Inflammatory macrophage treated with lipopolysaccharide for 4 hours (primary cell): Measurements from ENCODE around the gene RYR1.
"Not testable (repeated sequence)": the region's sequence is repeated elsewhere in the genome, so short reads cannot be mapped to it uniquely, and the experiment has no call there.

Experiments used
- DNase-seq: peaks from one replicate; pipeline ENCODE4 v3.0.0-alpha.2; 2020

The RYR1 gene

DNA sequence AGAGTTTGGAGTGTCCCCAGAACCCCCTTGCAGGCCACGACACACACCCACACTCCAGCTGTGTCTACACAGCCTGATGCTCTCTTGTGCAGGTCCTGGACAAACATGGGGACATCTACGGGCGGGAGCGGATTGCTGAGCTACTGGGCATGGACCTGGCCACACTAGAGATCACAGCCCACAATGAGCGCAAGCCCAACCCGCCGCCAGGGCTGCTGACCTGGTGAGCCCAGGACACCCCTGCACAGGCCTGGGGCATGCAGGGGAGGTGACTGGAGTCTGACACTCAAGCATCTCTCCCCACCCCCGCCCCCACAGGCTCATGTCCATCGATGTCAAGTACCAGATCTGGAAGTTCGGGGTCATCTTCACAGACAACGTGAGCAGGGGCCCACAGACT, 144.3 kb downstream of the RYR1 start:
- DNase-seq = no peak

DNA sequence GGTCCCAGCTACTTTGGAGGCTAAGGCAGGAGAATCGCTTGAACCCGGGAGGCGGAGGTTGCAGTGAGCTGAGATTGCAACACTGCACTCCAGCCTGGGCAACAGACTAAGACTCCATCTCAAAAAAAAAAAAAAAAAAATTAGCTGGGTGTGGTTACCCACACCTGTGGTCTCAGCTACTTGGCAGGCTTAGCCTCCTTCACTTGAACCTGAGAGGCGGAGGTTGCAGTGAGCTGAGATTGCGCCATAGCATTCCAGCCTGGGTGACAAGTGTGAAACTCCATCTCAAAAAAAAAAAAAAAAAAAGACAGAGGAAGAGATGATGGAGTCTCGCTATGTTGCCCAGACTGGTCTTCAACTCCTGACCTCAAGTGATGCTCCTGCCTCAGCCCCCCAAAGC, 145.8 kb downstream of the RYR1 start:
- DNase-seq = not testable (repeated sequence)

DNA sequence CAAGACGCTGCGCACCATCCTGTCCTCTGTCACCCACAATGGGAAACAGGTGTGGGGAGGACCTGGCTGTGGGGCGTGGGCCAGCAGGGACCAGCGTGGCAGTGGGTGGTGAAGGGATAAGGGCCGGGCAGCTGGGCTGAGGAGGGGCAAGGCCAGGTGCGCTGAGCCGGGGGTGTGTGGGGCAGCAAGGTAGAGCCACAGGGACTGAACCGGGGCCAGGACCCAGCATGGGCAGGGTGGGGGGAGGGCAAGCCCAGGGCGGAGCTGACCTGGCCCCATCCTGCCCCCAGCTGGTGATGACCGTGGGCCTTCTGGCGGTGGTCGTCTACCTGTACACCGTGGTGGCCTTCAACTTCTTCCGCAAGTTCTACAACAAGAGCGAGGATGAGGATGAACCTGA, 146.6 kb downstream of the RYR1 start:
- DNase-seq = no peak

DNA sequence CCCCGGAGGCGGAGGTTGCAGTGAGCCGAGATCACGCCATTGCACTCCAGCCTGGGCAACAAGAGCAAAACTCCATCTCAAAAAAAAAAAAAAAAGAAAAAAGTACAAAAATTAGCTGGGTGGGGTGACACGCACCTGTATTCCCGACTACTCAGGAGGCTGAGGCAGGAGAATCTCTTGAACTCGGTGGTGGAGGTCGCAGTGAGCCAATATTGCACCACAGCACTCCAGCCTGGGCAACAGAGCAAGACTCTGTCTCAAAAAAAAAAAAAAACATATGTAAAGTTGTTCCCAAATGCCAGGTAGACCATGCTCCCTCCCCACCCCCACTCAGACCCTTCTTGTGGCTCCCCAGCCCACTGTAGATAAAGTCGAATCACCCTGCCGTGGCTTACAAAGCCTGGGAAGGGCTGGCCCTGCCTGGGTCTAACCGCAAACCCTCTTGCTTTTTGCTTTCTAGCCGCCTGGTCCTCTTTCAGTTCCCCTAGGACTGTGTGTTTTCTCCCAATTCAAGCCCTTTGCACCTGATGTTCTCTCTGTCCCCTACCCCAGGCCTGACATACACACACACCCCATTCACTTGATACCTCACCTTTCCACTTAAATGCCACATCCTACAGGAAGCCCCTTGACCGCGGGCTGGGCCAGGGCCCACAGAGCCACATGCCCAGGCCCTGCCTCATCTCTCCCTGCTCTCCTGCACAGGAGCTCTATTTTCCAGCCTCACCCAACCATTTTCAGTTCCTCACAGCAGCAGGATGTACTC, 149.9 kb downstream of the RYR1 start:
- peak; percentile 38 for DNase-seq

DNA sequence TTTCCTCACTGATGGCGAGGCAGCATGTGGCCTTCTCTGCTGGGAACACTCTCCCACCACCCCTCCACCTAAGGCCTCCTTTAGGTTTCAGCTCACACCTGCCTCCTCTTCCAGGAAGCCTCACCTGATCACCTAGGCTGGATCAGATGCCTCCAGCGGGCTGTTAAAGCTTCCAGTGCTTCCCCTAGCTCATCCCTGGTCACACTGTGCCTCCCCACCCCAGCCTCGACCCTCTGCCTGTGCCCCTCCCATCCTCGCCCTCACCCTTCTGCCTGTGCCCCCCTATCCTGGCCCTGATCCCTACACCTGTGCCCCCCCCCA, 150.5 kb downstream of the RYR1 start:
- DNase-seq = no peak

DNA sequence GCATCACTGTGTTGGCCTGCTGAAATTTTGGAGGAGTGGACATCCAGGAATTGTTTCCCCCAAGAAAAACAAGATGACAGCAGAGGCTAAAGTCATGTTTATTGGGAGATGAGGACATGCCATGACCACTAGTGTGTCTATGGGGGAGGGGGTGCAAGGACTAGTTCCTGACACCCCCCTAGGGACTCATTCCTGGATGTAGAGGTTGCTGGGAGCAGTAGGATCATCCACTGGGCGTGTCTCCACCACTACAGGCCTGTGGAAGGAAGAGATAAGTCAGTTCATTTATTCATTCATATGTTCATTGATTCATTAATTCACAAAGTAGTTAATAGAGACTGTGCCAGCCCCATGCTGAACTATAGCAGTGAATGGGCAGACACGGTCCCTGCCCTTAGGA, 154.1 kb downstream of the RYR1 start:
- DNase-seq = no peak

DNA sequence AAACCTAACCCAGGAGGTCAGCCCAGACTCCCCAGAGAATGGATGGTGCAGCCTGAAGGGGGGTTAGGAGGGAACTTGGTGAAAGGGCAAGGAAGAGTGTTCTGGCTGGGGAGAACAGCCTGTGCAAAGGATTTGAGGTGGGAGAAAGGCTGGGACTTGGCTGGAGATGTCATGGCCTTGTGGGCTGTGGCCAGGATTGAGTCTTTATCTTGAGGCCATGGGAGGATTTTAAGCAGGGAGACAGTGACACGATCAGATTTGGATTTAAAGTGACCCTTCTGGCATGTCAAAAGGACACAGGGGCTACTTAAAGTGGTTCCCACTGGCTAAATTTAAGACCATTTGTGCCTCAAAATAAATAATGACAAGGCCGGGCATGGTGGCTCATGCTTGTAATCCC, 154.6 kb downstream of the RYR1 start:
- no peak for DNase-seq

DNA sequence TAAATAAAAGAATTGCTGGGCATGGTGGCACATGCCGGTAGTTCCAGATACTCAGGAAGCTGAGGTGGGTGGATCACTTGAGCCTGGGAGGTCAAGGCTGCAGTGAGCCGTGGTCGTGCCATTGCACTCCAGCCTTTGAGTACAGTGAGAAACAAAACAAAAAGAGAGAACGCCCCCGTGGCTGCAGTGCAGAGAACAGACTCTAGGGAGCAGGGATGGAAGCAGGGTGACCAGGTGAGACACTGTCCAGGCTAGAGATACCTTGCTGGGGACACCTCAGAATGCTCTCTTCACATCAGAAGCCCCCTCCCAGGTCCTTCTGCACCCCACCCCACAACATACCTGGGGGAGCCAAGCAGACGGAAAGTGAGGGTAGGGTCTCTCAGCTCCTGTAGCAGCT, 159.4 kb downstream of the RYR1 start:
- no peak for DNase-seq

DNA sequence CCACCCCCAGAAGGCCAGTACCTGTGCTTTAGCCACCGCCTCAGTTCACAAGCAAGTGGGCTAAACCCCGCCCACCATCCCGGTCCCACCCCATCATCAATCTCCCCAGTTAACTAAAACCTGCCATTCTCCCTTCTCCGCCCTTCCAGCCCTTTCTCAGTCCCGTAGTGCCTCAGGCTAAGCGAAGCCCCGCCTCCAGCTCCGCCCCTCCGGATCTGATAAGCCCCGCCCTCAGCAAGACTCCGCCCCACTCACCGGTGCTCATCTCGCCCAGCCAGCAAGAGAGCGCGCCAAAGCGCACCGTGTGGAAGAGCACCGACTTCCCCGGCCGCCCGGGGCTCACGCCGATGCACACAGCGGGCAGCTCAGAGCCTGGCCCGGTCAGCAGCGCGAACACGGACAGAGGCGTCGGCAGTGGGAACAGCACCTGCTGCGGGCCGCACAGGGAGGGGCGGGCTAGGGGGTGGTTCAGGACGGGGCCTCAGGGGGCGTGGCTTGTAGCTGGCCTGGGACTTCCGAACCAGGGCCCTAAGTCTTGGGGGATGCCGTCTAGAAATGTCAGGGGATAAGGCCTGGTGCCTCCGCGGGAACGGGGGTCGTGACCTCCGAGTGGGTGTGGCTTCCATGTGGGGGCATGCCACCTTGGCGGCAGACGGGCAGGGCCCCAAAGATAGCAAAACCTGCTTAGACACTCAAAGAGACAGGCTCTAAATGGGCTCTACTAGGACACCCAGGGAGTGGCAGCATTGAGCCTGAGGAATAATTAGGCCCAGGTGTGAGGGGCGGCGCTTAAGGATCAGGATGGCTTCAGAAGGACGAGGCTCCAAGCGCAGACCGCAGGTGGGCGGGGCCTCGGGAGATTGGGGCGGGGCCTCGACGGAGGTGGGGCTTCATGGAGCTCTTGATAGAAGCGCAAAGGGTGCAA, 162.8 kb downstream of the RYR1 start:
- no peak for DNase-seq

DNA sequence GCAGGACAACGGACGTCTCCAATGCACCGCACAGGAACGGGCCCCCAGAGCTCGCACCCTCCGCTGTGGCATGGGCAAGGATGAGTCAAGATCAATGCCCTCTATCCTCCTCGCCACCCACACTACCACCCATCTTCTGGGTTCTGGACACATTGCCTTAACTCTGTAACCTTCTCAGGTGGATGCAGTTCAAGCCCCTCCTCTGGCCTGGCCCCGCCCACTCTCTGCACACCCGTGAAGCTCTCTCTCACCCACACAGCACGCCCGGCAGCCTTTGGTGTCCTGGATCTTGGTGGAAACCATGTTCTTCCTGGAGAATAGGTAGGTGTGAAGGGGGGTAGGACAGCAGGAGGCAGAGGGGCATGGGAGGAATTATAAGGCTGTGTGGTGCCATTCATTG, 163.6 kb downstream of the RYR1 start:
- DNase-seq = no peak

DNA sequence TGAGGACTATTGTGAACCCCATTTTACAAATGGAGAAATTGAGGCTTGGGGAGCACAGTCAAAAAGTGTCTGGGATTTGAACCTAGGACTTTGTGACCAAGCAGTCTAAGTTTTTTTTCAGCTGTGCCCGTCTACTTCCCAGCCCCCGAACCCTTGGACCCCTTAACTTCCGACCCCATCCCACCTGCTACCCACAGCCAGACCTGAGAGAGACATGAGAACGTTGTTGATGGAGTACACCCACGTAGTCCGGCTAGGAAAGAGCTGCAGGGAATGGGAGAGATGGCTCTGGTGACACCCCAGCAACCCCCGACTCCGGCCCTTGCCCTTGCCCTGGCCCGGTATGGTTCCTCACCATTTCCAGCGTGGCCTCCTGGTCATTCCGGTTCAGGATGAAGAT, 166.2 kb downstream of the RYR1 start:
- DNase-seq = no peak

DNA sequence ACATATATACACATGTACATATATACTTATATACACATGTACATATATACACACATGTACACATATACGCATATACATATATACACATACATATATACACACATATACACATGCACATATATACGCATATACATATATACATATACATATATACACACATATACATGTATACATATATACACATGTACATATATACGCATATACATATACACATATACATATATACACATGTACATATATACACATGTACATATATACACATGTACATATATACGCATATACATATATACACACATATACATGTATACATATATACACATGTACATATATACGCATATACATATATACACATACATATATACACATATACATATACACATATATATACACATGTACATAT, 169.4 kb downstream of the RYR1 start:
- not testable (repeated sequence) for DNase-seq

DNA sequence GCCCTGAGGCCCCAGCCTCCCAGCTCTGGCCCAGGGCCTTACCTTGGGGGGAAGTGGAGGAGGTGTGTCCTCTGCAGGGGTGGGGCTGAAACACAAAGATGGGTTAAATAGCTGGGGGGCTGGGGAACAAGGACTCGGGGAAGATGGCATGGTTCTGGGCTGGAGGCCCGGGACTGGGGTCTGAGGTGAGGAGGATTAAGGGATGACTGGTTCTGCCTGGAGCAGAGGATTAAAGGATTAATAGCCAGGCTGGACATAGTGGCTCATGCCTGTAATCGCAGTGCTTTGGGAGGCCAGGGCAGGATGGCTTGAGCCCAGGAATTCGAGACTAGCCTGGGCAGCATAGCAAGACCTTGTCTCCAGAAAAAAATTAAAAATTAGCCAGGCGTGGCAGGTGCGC, 172.6 kb downstream of the RYR1 start:
- no peak for DNase-seq

DNA sequence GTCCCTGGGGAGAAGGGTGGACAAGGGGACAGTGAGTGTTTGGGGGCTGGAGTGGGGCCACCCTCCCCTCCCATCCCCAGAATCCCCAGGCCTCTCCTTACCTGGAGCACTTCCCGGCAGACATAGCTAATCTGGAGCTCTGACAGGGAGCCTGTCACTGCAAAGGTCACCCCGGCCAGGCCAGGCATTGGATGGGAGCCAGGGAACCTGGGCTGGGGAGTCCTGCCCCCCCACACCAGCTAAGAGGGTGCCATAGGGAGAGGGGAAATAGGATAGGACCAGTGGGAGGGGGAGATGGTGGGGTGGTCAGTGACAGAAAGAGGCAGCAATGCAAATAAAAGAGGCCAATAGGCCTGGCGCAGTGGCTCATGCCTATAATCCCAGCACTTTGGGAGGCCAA, 180.8 kb downstream of the RYR1 start:
- no peak for DNase-seq

DNA sequence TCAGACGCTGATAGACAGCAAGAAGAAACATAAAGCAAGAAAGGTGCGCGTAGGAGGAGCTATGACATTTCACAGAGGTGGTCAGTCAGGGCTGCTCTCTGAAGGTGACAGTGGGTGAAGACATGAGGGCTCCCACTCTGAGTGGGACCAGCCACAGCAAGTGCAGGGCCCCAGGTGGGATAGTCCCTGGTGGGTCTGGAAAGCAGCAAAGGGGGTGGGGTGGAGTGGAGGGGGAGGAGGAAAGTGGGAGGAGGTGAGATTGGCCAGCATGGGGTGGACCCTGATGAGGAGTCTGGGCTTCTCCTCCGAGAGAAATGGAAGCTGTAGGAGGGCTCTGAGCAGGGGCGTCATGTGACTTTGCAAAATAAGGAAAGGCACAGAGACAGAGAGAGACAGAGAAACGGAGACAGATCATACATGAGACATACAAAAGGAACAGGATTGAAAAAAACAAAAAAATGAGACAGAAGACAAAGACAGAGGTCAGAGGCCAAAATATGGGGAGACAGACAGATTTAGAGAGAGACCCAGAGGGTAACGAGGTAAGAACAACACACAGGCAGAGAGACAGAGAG, 181.6 kb downstream of the RYR1 start:
- DNase-seq = peak; percentile 18

DNA sequence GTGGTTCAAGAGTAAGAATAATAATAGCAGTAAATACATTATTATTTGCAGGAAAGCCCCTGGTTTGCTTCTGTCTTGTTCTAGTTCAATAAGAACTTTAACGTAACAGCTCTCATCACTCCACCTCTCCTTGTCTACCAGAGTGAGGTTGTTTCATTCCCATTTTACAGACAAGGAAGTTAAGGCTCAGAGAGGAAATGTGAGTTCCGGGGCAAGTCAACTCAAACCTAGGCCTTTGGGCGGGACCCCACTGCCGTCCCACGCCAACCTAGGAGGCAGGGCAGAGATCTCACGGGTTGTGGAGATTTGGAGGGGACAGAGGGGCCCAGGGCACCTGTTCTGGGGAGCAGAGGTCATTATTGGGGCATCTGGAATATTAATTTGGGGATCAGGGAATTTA, 182.8 kb downstream of the RYR1 start:
- DNase-seq = no peak

DNA sequence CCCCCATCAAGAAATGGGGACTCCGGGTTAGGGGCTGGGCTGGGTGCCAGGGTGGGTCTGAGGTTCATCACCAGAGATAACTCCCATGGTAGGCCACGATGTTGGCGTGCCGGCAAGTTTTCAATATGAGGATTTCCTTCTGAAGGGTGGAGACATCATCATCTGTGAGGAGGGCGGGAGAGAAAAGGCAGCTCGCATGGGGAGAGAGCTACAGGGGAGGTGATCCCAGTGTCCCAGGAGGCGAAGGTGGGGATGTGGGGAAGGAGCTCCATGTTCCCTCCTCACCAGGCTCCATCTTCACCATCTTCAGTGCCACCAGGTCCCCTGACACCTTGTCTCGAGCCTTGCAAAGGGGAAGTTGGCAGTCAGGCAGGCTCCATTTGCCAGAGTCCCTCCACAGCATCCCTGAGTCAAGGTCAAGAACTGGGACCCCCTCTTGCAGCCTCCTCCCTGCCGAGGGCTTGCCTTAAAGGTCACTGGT, 183.8 kb downstream of the RYR1 start:
- no peak for DNase-seq

DNA sequence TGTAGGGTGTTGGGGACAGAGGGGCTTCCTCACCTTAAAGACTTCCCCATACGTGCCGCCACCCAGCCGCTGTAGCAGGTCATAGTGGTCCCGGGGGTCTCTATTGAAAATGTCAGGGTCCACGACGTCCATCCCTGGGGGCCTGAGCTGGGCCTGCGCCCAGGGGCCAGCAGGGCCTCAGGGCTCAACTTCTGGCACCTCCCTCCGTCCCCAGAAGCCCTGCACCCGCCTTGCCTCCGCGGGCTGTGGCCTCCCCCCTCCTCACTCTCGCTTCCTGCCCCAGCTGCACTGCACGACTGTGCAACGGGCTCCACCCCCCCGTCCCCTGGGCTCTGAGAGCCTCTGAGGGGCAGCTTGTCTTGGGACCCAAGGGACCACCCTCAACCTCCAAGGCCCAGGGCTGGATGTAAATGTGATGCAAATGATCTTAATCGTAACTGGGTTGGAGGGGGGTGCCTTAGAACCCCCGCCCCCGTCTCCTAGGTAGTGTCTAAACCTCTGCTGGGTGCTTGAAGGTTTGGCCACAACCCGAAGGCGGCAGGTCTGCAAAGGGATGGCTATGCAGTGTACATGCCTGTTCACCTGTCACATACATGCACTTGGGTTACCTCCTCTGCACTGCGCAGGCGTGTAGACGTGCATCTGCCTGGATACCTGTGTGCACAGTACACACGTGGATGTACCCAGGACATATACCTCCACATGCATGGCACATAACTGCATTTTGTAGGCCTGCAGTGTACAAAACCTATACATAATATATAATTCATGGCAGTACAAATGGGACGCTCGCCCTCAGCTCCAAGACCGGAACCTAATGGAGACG, 184.5 kb downstream of the RYR1 start, which contains the start of gene MAP4K1:
TSS of gene MAP4K1 (minus strand) at position 190 of the 826 bp plus-strand sequence. CDS start at position 132, 58 bp downstream.
- DNase-seq = no peak

DNA sequence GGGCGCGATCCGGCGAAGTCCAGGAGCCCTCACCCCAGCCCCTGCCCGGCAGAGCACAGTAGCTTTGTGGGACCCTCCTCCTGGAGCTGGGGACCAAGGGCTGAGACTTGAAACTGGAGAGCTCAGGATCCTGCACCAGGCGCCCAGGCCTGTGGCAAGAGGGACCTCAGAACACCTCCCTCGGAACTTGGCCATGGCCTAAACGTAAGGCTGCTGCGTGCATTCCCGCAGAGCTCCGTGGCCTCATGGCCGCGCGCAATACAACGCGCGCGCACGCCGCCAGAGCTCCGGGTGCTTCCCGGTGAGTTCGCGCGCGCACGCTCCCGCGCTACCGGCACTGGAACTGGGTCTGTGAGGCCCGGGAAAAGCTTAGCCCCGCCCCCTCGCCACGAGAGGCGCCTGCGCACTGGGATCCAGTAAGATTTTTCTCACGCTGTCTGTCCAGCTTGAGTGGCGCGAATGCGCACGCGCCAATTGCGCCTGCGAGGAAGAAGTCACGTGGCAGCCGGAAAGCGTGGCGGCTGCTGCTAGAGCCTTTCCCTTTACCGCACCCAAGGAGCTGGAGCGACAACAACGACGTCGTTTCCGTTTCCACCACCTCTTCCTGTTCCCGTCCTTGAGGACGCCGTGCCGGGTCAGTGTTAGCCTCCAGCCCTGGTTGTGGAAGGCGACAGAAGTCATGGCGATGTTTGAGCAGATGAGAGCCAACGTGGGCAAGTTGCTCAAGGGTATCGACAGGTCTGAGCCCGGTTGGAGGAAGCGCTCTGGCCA, 185.3 kb downstream of the RYR1 start, which contains the start of gene EIF3K:
TSS of gene EIF3K (plus strand) at position 599 of the 771 bp plus-strand sequence. CDS start at position 680, 81 bp downstream.
- peak; percentile 100 for DNase-seq

DNA sequence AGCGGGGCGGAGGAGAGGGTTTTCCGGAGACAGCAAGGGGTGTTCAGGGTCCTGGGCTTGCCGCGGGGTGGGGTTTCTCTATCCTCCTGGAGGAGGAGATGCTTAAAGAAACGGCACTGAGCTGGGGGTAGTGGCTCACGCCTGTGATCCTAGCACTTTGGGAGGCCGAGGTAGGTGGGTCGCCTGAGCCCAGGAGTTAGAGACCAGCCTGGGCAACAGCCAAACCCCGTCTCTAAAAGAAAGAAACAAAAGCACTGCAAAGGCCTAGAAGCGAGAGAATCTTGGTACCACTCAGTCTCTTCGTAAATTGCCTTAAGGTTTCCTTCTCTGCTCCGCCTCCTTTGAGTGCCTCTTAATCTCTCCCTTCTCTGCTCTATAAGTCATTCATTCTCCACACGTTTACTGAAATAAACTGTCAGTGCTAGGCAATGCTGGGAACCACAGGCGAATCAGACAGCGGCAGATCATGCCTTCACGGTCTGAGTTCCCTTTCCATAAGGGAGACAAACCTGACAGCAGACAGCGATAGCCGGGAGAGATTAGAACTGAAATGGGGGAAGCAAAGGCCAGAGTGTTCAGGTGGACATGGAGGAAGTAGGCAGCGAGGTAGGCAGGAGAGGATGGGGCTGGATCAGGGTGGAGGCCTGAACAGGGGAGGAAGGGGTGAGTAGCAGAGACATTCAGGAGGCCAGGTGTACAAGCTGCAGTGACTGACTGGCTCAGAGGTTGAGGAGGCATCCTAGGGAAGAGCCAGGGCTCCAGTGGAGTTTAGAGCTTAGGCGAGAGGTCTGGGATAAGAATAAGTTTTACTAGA, 186.1 kb downstream of the RYR1 start:
- no peak for DNase-seq

DNA sequence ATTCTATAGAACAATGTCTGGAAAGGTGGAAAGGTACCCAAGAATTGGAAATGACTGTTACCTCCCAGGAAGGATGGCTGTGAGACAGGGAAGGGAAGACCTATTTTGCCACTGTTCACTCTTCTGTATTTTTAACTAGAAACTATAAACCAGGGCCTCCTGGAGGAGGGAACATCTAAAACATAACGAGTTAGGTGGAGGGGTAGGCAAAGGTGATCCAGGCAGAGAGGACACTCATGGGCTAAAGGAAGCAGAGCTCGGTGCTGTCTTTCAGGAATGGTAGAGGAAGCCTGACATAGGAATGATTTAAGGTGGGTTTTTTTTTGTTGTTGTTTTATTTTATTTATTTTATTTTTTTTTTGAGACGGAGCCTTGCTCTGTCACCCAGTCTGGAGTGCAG, 191.3 kb downstream of the RYR1 start:
- no peak for DNase-seq
